ENCODE measurements around the gene GALNTL6. TPM values are rescaled to one million over a fixed set of nuclear protein-coding genes. Genes with fewer than 3 reads are reported as not detected.
"Not testable (repeated sequence)": the region's sequence is repeated elsewhere in the genome, so short reads cannot be mapped to it uniquely, and the experiment has no call there.

Gene GALNTL6
- total RNA-seq, 2 experiments from 2014 or later, result not detected

GRCh38 chr4:172725581-172725980, 912.4 kb downstream of the GALNTL6 start:
- Mint-ChIP-seq H3K27ac (no peak overlapping the region), H3K36me3 (ENCODE audit: low read depth) (no peaks in the 10 kb centered on the region), H3K9me3 (ENCODE audit: insufficient read depth) (no peaks in the 10 kb centered on the region), H3K4me1 (ENCODE audit: low read depth) (no peaks in the 10 kb centered on the region), H3K4me3 (no peak overlapping the region), H3K27me3 (ENCODE audit: low read depth) (no peaks in the 10 kb centered on the region)
- CTCF ChIA-PET, result no interaction called here
- no peak for DNase-seq
- POLR2A ChIA-PET, result no interaction called here
- no peak for ATAC-seq

- no peak for DNase-seq
- Mint-ChIP-seq H3K4me3 (no peak overlapping the region), H3K27ac (no peak overlapping the region), H3K9me3 (ENCODE audit: insufficient read depth) (no peaks in the 10 kb centered on the region), H3K36me3 (ENCODE audit: low read depth) (no peaks in the 10 kb centered on the region), H3K4me1 (ENCODE audit: low read depth) (no peaks in the 10 kb centered on the region), H3K27me3 (ENCODE audit: low read depth) (no peaks in the 10 kb centered on the region)
- POLR2A ChIA-PET, result no interaction called here
- CTCF ChIA-PET, result no interaction called here
- ATAC-seq, result no peak
These were observed 912.8 kb downstream of the GALNTL6 start for GRCh38 chr4:172726001-172726423.

GRCh38 chr4:172727631-172728030, 914.4 kb downstream of the GALNTL6 start:
- ATAC-seq (no peak), DNase-seq (no peak)
- Mint-ChIP-seq H3K4me1 (ENCODE audit: low read depth) (no peaks in the 10 kb centered on the region), H3K36me3 (ENCODE audit: low read depth) (no peaks in the 10 kb centered on the region), H3K9me3 (ENCODE audit: insufficient read depth) (no peaks in the 10 kb centered on the region), H3K4me3 (no peak overlapping the region), H3K27ac (no peak overlapping the region), H3K27me3 (ENCODE audit: low read depth) (no peaks in the 10 kb centered on the region)
- CTCF ChIA-PET, result no interaction called here
- POLR2A ChIA-PET, result no interaction called here

- ATAC-seq; H3K4me3 Mint-ChIP-seq; H3K27ac Mint-ChIP-seq; H3K4me1 Mint-ChIP-seq (ENCODE audit: low read depth); H3K27me3 Mint-ChIP-seq (ENCODE audit: low read depth); H3K36me3 Mint-ChIP-seq (ENCODE audit: low read depth); CTCF ChIA-PET; POLR2A ChIA-PET; DNase-seq: not testable (repeated sequence)
- peaks cover 14% of the 10 kb centered on the region for H3K9me3 Mint-ChIP-seq (ENCODE audit: insufficient read depth)
These were observed 920.4 kb downstream of the GALNTL6 start for GRCh38 chr4:172733645-172734044.

GRCh38 chr4:172734555-172734954, 921.4 kb downstream of the GALNTL6 start:
- Mint-ChIP-seq H3K36me3 (ENCODE audit: low read depth) (no peaks in the 10 kb centered on the region), H3K27ac (no peak overlapping the region), H3K4me1 (ENCODE audit: low read depth) (no peaks in the 10 kb centered on the region), H3K9me3 (ENCODE audit: insufficient read depth) (peaks cover 15% of the 10 kb centered on the region), H3K4me3 (no peak overlapping the region), H3K27me3 (ENCODE audit: low read depth) (no peaks in the 10 kb centered on the region)
- ATAC-seq (no peak), DNase-seq (no peak)
- POLR2A ChIA-PET, result no interaction called here
- CTCF ChIA-PET, result no interaction called here

GRCh38 chr4:172736046-172736445, 922.8 kb downstream of the GALNTL6 start:
- CTCF ChIA-PET, result no interaction called here
- Mint-ChIP-seq H3K27ac (no peak overlapping the region), H3K4me3 (no peak overlapping the region), H3K9me3 (ENCODE audit: insufficient read depth) (peaks cover 15% of the 10 kb centered on the region), H3K36me3 (ENCODE audit: low read depth) (no peaks in the 10 kb centered on the region), H3K27me3 (ENCODE audit: low read depth) (no peaks in the 10 kb centered on the region), H3K4me1 (ENCODE audit: low read depth) (no peaks in the 10 kb centered on the region)
- POLR2A ChIA-PET, result no interaction called here
- DNase-seq (no peak), ATAC-seq (no peak)

GRCh38 chr4:172740434-172740833, 927.2 kb downstream of the GALNTL6 start:
- ChIA-PET POLR2A (no interaction called here), CTCF (no interaction called here)
- ATAC-seq, result no peak
- H3K9me3 Mint-ChIP-seq (ENCODE audit: insufficient read depth), result peaks cover 12% of the 10 kb centered on the region
- no peak for DNase-seq
- no peaks in the 10 kb centered on the region for H3K4me1 Mint-ChIP-seq (ENCODE audit: low read depth)
- no peak overlapping the region for H3K27ac Mint-ChIP-seq
- no peaks in the 10 kb centered on the region for H3K36me3 Mint-ChIP-seq (ENCODE audit: low read depth)
- no peak overlapping the region for H3K4me3 Mint-ChIP-seq
- no peaks in the 10 kb centered on the region for H3K27me3 Mint-ChIP-seq (ENCODE audit: low read depth)

- H3K4me3 Mint-ChIP-seq, result no peak overlapping the region
- H3K4me1 Mint-ChIP-seq (ENCODE audit: low read depth), result no peaks in the 10 kb centered on the region
- H3K27me3 Mint-ChIP-seq (ENCODE audit: low read depth), result no peaks in the 10 kb centered on the region
- no peaks in the 10 kb centered on the region for H3K36me3 Mint-ChIP-seq (ENCODE audit: low read depth)
- no peaks in the 10 kb centered on the region for H3K9me3 Mint-ChIP-seq (ENCODE audit: insufficient read depth)
- ChIA-PET CTCF (no interaction called here), POLR2A (no interaction called here)
- no peak for ATAC-seq
- no peak for DNase-seq
- H3K27ac Mint-ChIP-seq, result no peak overlapping the region
These were observed 937.7 kb downstream of the GALNTL6 start for GRCh38 chr4:172750910-172751309.

GRCh38 chr4:172751550-172751949, 938.3 kb downstream of the GALNTL6 start:
- Mint-ChIP-seq H3K4me3 (no peak overlapping the region), H3K4me1 (ENCODE audit: low read depth) (no peaks in the 10 kb centered on the region), H3K27ac (no peak overlapping the region), H3K9me3 (ENCODE audit: insufficient read depth) (no peaks in the 10 kb centered on the region), H3K27me3 (ENCODE audit: low read depth) (no peaks in the 10 kb centered on the region), H3K36me3 (ENCODE audit: low read depth) (no peaks in the 10 kb centered on the region)
- ATAC-seq (no peak), DNase-seq (no peak)
- POLR2A ChIA-PET, result no interaction called here
- CTCF ChIA-PET, result no interaction called here

GRCh38 chr4:172758586-172759340, 945.6 kb downstream of the GALNTL6 start:
- CTCF ChIA-PET, result no interaction called here
- H3K27ac Mint-ChIP-seq, result no peak overlapping the region
- POLR2A ChIA-PET, result no interaction called here
- no peaks in the 10 kb centered on the region for H3K27me3 Mint-ChIP-seq (ENCODE audit: low read depth)
- no peaks in the 10 kb centered on the region for H3K9me3 Mint-ChIP-seq (ENCODE audit: insufficient read depth)
- ATAC-seq, result no peak
- DNase-seq, result no peak
- H3K4me3 Mint-ChIP-seq, result no peak overlapping the region
- H3K4me1 Mint-ChIP-seq (ENCODE audit: low read depth), result no peaks in the 10 kb centered on the region
- H3K36me3 Mint-ChIP-seq (ENCODE audit: low read depth), result no peaks in the 10 kb centered on the region

GRCh38 chr4:172760512-172760911, 947.3 kb downstream of the GALNTL6 start:
- Mint-ChIP-seq H3K4me1 (ENCODE audit: low read depth) (no peaks in the 10 kb centered on the region), H3K36me3 (ENCODE audit: low read depth) (no peaks in the 10 kb centered on the region), H3K9me3 (ENCODE audit: insufficient read depth) (no peaks in the 10 kb centered on the region), H3K27ac (no peak overlapping the region), H3K4me3 (no peak overlapping the region), H3K27me3 (ENCODE audit: low read depth) (no peaks in the 10 kb centered on the region)
- CTCF ChIA-PET, result no interaction called here
- DNase-seq (no peak), ATAC-seq (no peak)
- POLR2A ChIA-PET, result no interaction called here

- Mint-ChIP-seq H3K36me3 (ENCODE audit: low read depth) (no peaks in the 10 kb centered on the region), H3K4me3 (no peak overlapping the region), H3K27ac (no peak overlapping the region), H3K9me3 (ENCODE audit: insufficient read depth) (no peaks in the 10 kb centered on the region), H3K4me1 (ENCODE audit: low read depth) (no peaks in the 10 kb centered on the region), H3K27me3 (ENCODE audit: low read depth) (no peaks in the 10 kb centered on the region)
- DNase-seq (no peak), ATAC-seq (no peak)
- CTCF ChIA-PET, result no interaction called here
- POLR2A ChIA-PET, result no interaction called here
These were observed 949.7 kb downstream of the GALNTL6 start for GRCh38 chr4:172762895-172763294.

GRCh38 chr4:172770787-172771186, 957.6 kb downstream of the GALNTL6 start:
- no peaks in the 10 kb centered on the region for H3K9me3 Mint-ChIP-seq (ENCODE audit: insufficient read depth)
- POLR2A ChIA-PET, result no interaction called here
- ATAC-seq, result no peak

More at GRCh38 chr4:172770787-172771186, 957.6 kb downstream of the GALNTL6 start:
- CTCF ChIA-PET, result no interaction called here
- DNase-seq, result no peak
- Mint-ChIP-seq H3K4me1 (ENCODE audit: low read depth) (no peaks in the 10 kb centered on the region), H3K4me3 (no peak overlapping the region), H3K36me3 (ENCODE audit: low read depth) (no peaks in the 10 kb centered on the region), H3K27me3 (ENCODE audit: low read depth) (no peaks in the 10 kb centered on the region), H3K27ac (no peak overlapping the region)

Measured in activated CD8-positive, alpha-beta T cell treated with anti-CD3 and anti-CD28 coated beads, Interleukin-2, amount 10 ng/mL, durations not matched to agents 7 days and 5 days (primary cell).